ENCODE results near the gene OAS1.

GRCh38 chr12:112945515-112945914 lies 38.8 kb downstream of the OAS1 start:
- TF ChIP-seq FOXM1 (IDR thresholded peaks at IDR 0.05; ENCODE audit: borderline replicate concordance) (no peak), ELF4 (IDR thresholded peaks at IDR 0.05) (no peak), ARNT (IDR thresholded peaks at IDR 0.05) (no peak)

Measured in HEK293T (cell line).